NCI-H526 treated with DMSO at 0.1 percent for 48 hours (cell line): ENCODE measurements around the gene EPB42.

Experiments used
- DNase-seq: peaks from one replicate; lab custom pipeline; 2025; lab: John Stamatoyannopoulos, UW

Gene EPB42

GRCh38 chr15:43220991-43221403, at the start of gene EPB42:
EPB42 (minus strand) TSS chr15:43221018; CDS start chr15:43220825, 193 bp downstream.
- no peak for DNase-seq

- DNase-seq: no peak
These were observed 49.4 kb upstream of the EPB42 start for GRCh38 chr15:43270113-43270665.

- no peak for DNase-seq
These were observed 47.6 kb upstream of the EPB42 start for GRCh38 chr15:43268111-43269105.

- DNase-seq: no peak
These were observed 46.6 kb upstream of the EPB42 start for GRCh38 chr15:43267439-43267838.

- DNase-seq: no peak
These were observed 46.0 kb upstream of the EPB42 start, which contains the start of gene TGM5 for GRCh38 chr15:43266834-43267233. TGM5 (minus strand) TSS chr15:43266928; CDS start chr15:43266849, 79 bp downstream.

- no peak for DNase-seq
These were observed 45.6 kb upstream of the EPB42 start for GRCh38 chr15:43266386-43266785.

- DNase-seq: no peak
These were observed 39.3 kb upstream of the EPB42 start for GRCh38 chr15:43260011-43260615.

- DNase-seq: no peak
These were observed 38.0 kb upstream of the EPB42 start for GRCh38 chr15:43258781-43259180.

- no peak for DNase-seq
These were observed 35.5 kb upstream of the EPB42 start for GRCh38 chr15:43256341-43256740.

GRCh38 chr15:43255376-43255775, 34.6 kb upstream of the EPB42 start:
- no peak for DNase-seq

- DNase-seq: no peak
These were observed 32.9 kb upstream of the EPB42 start for GRCh38 chr15:43253431-43254403.

GRCh38 chr15:43251871-43252250, 31.0 kb upstream of the EPB42 start:
- no peak for DNase-seq

- no peak for DNase-seq
These were observed 30.5 kb upstream of the EPB42 start for GRCh38 chr15:43251185-43251870.

GRCh38 chr15:43250785-43251184, 30.0 kb upstream of the EPB42 start:
- DNase-seq: no peak

- no peak for DNase-seq
These were observed 28.9 kb upstream of the EPB42 start for GRCh38 chr15:43249699-43250203.

GRCh38 chr15:43249236-43249635, 28.4 kb upstream of the EPB42 start:
- DNase-seq: no peak

GRCh38 chr15:43246261-43246774, 25.5 kb upstream of the EPB42 start:
- no peak for DNase-seq

GRCh38 chr15:43244092-43244491, 23.3 kb upstream of the EPB42 start:
- no peak for DNase-seq

GRCh38 chr15:43243020-43243645, 22.3 kb upstream of the EPB42 start:
- DNase-seq: no peak

- no peak for DNase-seq
These were observed 21.8 kb upstream of the EPB42 start for GRCh38 chr15:43242616-43243015.
